AG08396 (cell line): Measurements from ENCODE around the gene C9orf78.
A peak's percentile ranks its signal among the peaks of the same experiment; 100 is the strongest.

Experiments
- DNase-seq: peaks from one replicate; pipeline ENCODE4 v3.0.0; 2012; ENCODE audit warnings: low spot score, mixed read lengths

The C9orf78 gene

DNA sequence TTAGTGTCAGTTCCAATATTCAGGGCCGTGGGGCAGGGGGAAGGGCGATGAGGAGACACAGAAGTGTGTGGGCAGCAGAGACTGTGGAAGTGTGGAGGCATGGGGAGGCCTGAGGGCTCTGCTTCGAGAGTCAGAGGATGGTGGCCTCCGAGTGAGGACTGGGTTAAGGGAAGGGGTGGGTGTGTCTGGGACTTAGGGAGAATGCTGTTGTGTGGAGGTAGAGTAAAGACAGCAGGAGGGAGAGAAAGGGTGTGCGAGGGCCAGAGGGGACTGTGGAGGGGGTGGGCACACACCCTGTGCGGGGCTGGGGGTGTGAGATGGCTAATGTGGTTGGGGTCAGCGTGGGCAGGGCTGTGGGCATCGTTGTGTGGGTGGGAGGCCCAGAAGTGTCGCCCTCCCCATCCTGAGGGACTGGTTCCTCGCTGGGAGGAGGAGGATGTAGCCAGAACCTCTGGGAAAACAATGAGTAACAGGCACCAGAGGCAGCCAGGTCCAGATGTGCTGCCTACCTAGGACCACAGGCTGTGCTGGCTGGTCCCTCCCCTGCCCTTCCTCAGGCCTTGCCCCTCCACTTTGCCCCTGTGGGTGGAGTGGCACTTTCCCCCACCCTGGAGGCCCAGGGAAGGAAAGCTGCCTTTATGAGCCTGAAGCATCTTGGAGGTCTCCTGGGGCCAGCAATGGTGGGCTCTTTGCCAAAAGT is 4.4 kb upstream of the C9orf78 start:
- DNase-seq: no peak

DNA sequence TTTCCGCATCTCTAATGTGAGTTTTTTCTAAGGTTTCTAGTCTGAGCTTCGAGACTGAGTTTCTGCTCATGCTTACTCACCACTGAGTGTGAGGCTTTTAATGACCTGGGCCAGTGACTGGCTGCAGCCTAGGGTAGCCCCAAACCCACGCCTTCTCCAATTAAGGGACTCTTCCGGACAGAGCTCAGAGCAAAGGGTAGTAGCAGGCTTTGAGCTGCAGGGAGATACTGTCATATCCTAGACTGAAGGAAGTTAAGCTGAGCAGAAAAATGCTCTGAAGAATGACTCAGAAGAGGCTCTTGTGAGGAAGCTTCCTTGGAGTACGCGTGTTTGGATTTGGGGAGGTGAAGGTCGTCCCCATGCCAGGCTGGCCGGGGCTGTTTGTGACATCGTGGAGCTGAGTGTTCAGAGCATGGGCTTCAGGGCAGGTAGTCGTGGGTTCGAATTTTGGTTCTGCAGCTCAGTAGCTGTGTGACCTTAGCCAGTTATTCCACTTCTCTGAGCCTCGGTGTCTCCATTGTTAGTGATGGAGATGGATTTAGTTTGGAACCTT is 3.7 kb upstream of the C9orf78 start:
- peak; percentile 64 for DNase-seq

DNA sequence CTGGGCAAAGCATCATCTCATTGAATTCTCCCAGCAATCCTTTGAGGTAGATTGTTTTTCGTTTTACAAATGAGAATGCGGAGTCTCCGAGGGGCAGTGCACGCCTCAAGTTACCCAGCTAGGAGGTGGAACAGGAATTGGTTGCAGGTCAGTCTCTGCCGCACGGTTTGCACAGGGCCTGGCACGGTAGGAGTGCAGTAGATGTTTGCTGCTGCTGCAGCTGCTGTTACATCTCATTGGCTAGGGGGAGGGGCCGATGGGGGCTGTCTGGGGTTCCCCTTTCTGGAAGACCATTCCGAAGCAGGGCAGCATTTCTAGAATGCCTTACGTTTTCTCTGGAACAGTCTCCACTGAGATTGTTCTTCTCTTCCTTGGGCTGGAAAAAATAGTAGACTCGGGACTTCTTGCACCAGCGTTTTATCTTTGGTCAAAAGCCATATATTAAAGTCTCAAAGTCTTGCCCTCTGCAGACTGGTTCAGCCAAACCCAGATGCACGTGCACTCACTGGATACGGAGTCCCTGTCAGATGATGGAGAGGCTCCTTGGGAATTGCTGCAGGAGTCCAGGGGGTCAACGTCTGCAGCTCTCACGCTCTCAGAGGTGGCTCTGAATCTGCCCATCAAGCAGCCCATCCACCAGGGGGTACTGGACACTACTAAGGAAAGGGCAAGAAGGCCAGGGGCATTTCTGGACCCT is 1.4 kb upstream of the C9orf78 start:
- no peak for DNase-seq

DNA sequence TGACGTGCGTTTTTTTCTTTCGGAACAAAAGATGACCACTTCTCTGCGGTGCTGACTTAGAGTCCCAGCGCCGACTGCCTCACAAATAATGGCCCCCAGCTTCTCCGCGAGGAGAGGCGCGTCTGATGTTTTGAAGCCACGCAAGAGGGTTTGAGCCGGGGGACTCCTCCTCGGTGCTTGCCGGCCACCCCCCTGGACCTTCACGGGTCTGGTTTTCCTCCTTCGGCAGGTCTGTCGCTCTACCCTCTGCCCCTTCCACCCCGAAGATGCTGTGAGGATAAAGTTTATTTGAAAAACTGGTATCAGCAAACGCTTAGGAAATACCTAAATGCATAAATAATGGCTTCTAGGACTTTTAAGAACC is 767 bp upstream of the C9orf78 start:
- no peak for DNase-seq

DNA sequence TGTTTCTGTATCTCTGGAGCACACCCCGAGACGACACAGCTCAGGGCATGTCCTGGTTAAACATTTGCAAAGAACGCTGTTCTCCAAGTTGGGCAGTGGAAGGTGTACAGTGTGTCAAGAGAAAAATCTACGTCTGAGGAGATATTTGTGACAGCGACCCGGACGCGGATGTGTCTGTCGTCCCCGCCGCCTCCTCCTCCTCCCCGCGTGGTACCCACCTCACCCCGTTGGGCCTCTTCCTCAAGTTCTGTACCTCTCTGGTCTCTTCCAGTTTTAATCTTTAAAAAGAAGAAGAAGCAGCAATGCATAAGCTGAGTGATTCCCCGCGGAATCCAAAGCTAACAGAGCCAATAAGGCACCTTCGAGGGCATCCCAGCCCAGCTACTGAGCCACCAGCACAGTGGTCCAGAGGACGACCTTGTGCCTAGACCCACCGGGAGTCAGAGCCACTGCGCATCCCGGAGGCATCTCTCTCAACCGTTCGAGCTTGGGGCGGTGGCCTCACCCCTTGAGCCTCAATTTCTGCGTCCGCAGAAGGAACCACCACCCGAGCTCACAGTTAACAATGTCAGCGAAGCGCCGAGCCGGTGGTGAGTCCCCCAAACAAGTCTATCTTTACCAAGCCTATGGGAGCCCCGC is 467 bp downstream of the C9orf78 start:
- peak; percentile 28 for DNase-seq

DNA sequence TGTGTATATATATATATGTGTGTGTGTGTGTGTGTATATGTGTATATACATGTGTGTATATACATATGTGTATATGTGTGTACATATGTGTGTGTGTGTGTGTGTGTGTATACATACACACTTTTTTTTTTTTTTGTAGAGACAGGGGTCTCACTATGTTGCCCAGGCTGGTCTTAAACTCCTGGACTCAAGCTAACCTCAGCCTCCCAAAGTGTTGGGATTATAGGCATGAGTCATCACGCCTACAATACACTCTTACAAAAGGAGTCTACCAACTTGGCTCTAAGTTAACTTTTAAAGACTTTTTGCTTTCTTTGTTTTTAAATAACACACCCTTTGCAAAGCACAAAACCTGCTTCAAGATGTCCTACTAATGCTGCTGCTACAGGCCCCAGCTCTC is 2.1 kb downstream of the C9orf78 start:
- DNase-seq: no peak

DNA sequence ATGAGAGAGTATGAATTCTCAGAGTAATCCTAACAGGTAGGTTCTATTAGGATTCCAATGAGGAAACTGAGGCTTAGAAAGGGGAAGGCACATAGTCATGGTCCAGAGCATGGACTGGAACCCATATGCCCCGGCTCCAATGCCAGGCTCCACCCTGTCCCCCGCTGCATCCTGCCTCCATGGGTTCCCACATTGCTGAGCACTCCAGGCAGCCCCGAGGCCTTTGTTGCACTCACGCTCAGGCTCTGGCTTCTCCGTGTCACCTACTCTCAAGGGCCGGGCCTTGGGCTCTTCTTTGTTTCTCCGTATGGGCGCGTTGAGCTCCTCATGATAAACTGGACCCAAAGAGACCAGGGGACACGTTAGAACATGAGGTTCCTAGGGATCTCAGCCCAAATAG is 6.1 kb downstream of the C9orf78 start:
- no peak for DNase-seq

DNA sequence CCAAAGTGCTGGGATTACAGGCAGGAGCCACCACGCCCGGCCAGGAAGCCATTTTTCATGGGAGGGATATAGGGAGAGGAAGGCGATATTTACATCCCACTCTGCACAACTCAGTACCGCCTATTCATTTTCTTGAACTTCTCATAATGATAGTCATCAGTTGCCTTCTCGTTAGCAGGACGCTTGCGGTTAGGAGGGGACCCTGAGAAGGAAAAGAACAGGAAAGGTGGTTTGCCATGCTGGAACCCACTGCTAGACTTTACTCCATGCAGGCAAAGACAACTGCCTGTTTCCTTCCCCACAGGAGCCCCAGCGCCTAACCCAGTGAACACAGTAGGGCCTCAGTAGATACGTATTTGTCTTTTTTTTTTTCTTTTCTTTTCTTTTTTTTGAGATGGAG is 7.0 kb downstream of the C9orf78 start:
- no peak for DNase-seq

DNA sequence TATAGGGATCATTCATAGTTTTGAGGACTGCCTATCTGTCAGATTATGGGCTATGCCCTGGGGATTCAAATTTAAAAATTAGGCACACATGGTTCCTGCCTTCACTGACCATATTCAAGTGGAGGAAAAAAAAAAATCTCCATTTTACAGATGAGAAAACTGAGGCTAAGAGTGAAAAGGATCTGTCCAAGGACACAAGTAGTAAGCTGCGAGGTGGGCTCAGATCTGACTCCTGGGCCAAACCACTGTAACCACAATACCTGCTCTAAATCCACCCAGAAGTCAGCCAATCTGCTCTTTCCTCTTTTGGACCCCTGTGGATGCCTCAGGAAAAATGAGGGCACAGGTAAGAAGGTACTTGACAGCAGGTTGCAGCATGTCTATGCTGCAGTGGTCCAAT is 8.3 kb downstream of the C9orf78 start:
- no peak for DNase-seq

DNA sequence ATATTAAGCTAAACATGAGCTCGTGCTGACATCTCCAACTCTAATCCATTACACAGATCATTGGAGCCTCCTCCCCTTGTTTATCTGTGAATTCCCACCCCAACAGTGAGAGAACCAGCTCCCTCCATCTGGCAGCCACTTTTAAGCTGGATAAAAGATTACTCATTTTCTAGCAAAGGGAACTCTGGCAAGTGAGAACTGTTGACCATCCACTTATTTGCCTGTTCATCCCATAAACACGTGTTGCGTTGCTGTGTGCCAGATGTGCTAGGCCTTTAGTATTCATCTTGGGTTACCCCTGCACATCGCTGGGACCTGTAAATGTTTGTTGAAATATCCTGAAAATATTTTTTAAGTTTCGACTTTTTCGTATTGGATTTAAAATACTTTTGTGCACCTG is 8.7 kb downstream of the C9orf78 start:
- no peak for DNase-seq

DNA sequence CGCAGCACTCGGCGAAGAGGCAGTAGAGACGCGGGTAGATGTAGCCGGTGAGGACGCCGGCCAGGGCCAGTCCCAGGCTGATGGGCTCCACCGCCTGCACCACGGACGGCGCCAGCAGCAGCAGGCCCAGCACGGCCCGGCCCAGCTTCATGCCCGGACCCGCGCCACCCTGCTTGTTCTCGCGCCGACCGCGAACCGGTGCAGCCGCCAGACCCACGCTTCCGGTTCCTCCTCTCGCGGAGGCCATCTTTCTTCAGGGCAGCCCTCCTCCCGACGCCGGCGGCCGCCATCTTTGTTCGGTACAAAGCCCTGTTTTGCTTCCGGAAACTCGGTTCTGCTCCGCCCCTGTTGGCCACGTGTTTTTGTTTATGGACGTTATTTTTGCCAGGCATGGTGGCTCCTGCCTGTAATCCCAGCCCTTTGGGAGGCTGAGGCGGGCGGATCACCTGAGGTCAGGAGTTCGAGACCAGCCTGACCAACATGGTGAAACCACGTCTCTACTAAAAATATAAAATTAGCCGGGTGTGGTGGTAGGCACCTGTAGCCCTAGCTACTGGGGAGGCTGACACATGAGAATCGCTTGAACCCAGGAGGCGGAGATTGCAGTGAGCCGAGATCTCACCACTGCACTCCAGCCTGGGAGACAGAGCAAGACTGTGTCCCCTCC is 11.0 kb downstream of the C9orf78 start, which contains the start of gene TOR1A:
TSS of gene TOR1A (minus strand) at position 202 of the 667 bp plus-strand sequence. CDS start at position 151, 51 bp downstream.
- peak; percentile 96 for DNase-seq

DNA sequence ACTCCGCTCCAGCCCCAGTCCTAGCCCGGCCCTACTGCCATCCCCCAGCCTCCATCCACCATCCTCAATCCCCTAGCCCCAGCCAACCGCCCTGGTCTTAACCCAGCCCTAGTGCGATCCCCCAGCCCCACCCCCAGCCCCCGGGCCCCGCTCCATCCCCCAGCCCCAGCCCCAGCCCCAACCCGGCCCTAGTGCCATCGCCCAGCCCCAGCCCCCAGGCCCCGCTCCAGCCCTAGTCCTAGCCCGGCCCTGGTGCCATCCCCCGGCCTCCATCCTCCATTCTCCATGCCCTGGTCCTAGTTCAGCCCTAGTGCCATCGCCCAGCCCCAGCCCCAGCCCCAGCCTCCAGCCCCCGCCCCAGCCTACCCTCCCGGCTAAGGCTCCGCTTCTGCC is 11.5 kb downstream of the C9orf78 start:
- peak; percentile 37 for DNase-seq

DNA sequence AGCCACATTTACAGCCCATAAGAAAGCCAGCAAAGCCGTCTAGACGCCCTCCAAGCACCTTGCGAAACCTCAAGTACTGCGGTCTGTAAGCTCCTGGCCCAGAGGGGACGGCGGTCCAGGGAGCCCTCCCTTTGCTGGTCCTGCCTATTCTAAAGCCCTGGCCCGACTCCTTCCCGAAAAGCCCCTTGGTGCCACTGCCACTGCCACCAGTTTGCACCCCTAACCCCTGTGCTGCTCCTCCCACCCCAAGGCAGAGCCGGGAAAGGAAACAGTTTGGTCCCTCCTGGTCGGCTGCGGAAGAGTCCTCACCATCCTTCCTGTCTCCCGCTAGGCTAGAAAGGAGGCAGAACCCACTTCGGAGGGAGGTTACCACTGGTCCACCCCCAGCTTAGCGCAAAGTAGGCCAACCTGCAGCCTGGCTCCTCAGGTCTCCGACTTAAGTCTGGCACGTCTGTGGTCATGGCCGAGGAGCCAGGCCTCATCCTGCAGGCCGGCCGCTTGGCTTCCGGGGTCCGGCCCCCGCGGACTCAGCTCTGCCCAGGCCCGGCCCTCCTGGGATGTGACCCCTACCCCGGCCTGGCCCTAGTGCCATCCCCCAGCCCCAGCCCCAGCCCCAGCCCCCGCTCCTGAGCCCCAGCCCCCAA is 12.1 kb downstream of the C9orf78 start:
- peak; percentile 49 for DNase-seq

DNA sequence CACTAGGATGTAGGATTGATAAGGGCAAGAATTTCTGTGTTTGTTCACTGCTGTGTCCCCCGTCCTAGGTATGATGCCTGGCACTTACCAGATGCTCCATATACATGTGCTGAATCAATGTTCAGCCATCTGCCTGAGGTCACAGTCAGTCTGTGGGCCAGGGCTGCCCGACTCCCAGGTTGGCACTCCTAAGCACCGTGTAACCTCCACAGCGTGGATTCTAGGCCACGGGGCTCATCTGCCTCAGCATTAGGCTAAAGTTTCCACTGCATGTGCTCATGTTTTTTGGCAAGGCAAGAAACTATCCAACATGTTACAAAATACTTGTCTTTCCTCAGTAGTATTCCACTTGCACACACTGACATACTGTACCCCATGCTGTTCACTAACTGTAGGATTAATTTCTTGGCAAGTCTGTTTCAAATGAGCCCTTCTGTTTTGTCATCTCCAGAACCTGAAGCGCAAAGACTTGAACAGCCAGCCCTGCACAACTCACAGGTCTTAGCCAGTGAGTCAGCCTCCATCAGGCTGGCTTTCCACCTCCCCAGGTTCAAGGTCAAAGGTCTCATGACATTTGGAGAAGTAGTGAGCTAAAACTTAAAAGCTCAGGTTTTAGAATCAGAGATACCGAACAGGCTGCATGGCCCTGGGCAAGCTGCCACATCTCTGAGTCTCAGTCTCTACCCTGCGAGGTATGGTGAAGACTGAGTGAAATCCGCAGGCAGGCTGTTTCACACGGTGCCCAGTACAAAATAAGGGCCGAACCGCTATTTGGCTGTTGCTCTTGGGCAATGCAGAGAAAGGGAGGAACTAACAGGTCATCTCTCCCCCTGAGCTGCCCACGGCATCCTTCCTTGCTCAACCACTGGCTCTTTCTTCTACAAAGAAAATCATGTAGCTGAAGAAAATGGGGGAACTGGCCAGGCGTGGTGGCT is 18.3 kb downstream of the C9orf78 start:
- DNase-seq: no peak

DNA sequence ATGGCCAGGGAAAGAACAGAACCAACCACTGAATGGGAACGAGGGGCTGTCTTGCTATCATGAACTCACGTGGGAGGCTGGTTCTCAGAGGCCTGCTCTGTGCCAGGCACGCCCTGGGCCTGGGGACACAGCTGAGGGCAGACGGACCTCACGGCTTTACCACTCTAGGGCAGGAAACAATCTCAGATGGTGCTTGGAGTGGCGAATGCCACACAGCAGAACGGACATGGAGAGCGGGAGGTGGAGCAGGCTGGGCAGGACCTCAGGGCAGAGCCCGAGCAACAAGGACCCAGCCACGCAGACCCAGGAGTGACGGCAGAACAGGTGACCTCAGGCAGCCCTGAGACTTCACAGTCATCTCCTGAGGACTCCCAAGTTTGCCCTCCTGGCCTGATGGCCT is 19.8 kb downstream of the C9orf78 start:
- DNase-seq: no peak

DNA sequence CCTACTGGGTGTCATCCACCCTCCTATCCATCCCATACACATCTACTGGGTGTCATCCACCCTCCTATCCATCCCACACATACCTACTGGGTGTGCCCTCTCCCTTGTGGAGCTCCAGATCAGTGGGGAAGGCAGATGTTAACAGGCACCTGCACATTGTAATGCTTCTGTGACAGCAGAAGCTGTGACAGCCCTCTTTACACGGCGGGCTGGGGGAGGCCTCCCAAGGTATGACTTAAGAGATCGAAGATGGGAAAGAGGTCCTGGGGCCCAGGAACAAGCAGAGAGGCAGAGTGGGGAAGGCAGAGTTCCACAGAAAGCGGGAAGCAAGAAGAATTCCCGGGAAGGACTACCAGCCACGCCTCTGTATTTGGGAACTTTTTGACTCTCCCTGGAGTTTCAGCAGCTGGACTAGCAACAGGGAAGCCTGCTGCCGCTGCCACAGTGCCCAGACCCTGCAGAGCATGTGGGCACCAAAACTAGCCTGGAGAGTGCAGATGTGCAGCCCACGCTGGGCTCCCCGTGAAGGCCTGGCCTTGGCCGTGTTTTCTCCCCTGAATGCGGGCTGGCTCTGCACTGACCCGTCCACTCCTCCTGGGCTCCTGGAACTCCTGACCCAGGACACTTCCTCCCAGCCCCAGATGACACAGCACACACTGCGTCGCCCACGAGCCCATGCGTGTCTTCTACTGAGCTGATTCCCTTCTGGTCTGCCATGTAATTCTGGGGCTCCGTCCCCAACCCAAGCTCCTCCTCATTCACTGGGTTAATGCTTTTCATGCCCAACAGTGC is 20.4 kb downstream of the C9orf78 start:
- no peak for DNase-seq

DNA sequence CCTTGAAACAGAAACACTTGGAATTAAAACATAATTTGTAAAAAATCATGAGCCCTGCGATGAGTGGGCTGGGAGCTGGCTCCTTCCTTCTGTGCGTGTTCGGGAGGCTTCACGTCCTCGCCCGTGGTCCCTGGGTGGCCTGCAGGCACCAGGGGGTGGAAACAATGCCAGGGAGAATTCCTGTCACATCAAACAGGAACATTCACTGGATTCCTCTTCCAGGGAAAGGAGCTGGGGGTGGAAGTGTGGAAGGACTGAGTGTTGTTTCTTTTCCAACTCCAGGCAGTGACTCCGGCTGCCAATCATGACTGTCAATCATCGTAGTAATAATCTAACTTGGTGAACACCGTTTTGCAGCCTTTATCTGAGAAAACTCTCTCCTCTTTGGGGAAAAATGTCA is 21.4 kb downstream of the C9orf78 start:
- DNase-seq: no peak

DNA sequence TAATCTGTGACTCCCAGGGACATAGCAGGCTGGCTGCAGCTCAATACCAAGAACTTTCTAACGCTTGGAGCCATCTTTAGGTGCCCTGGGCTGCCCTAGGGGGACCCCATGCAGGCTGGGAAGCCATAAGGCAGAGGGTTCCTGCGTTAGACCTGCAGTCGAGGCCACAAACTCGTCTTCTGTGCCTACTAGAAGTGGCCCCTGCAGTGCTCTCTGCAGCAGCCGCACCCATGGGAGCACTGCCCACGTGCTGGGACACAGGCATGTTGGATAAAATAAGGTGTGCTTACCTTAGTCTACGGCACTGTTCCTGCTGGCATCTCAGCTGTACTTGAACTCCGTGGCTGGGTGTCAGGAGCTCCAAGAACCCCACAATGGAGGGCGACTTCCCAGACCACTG is 22.7 kb downstream of the C9orf78 start:
- DNase-seq: no peak

DNA sequence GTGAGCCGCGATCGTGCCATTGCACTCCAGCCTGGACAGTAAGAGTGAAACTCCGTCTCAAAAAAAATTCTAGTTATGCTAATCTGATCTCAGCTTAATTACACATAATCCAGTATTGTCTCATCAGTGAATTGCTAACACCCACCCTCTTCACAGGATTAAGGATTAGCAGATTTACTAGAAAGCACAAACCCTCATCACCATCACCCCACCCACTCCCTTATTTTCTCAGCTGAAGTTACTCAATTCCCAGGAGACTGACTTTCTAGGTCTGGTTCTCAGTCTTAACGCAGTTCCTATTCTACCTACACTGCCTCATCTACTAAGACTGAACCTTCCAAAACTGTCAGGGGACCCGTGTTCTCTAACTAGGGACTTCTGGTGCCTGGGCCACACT is 23.1 kb downstream of the C9orf78 start:
- no peak for DNase-seq

DNA sequence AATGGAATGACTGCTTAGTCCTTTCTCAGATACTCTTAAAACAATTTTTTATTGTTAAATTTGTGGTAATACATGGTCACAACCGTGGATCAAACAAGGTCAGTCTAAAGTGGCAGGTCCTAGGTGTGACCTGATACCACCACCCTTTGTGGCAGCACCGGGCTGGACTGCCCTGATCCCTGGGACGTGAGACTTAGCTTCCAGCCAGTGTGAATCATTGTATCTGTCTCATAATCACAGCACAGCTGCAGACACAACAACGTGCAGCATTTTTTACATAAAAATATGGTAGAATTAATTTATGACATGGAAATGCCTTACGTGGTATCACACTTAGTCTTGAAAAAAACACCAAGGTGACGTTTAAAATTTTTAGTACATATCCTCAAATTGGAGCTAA is 24.3 kb downstream of the C9orf78 start:
- no peak for DNase-seq
